WTC11 (cell line): ENCODE results near the gene ARTN. TPM values are rescaled to one million over a fixed set of nuclear protein-coding genes. Genes with fewer than 3 reads are reported as not detected.

Source experiments
- ATAC-seq: fragments of 200-7000 bp; cut with Tn5 transposase; 2 replicates; pipeline ENCODE4 v1.10.0; 2021; ENCODE audit warnings: mild to moderate bottlenecking, moderate library complexity
- CTCF ChIA-PET: fragments of 300-600 bp; sonication (Branson Sonifier 250); formaldehyde crosslinking; loops from one replicate; lab custom pipeline; 2021; ENCODE audit warnings: antibody characterized with exemption; lab: Charles Lee
- POLR2A ChIA-PET: fragments of 350-600 bp; sonication (Branson Sonifier 250); formaldehyde crosslinking; loops from one replicate; lab custom pipeline; 2021; ENCODE audit warnings: antibody characterized with exemption; lab: Charles Lee
- DNase-seq: peaks from one replicate; pipeline ENCODE4 v3.0.0; 2021; ENCODE audit warnings: low spot score
- H3K27ac Mint-ChIP-seq: 2 replicates; pipeline ENCODE4 v1.8.0; 2021; ENCODE audit warnings: mixed read lengths
- H3K27me3 Mint-ChIP-seq: 2 replicates; pipeline ENCODE4 v1.8.0; 2021; ENCODE audit warnings: low read depth, mild to moderate bottlenecking, moderate library complexity, mixed read lengths
- H3K36me3 Mint-ChIP-seq: 2 replicates; pipeline ENCODE4 v1.8.0; 2021; ENCODE audit warnings: mixed read lengths
- H3K4me1 Mint-ChIP-seq: 2 replicates; pipeline ENCODE4 v1.8.0; 2022; ENCODE audit warnings: mixed read lengths
- H3K4me3 Mint-ChIP-seq: 2 replicates; pipeline ENCODE4 v1.8.0; 2021; ENCODE audit warnings: mild to moderate bottlenecking, moderate library complexity, mixed read lengths
- H3K9me3 Mint-ChIP-seq: 2 replicates; pipeline ENCODE4 v1.8.0; 2021; ENCODE audit warnings: mixed read lengths
- CREM ChIP-seq: sonication (generic); formaldehyde crosslinking; IDR thresholded peaks from 2 replicates; pipeline ENCODE4 v1.8.1; 2022; ENCODE audit warnings: mild to moderate bottlenecking, missing genetic modification reagents, moderate library complexity
- ETV6 ChIP-seq: sonication (generic); formaldehyde crosslinking; IDR thresholded peaks from 2 replicates; pipeline ENCODE4 v1.8.1; 2022; ENCODE audit warnings: mild to moderate bottlenecking, missing genetic modification reagents
- GRHL2 ChIP-seq: fragments of 250-450 bp; sonication (Bioruptor Pico); IDR thresholded peaks from 2 replicates; pipeline ENCODE4 v1.8.0; 2022; ENCODE audit warnings: mild to moderate bottlenecking, moderate library complexity; ENCODE audit not compliant: insufficient replicate concordance, severe bottlenecking
- HMGA2 ChIP-seq: fragments of 250-450 bp; sonication (Bioruptor Pico); IDR thresholded peaks from 2 replicates; pipeline ENCODE4 v1.4.0; 2021; ENCODE audit warnings: mild to moderate bottlenecking, moderate library complexity
- IRF2 ChIP-seq: sonication (generic); formaldehyde crosslinking; IDR thresholded peaks from 2 replicates; pipeline ENCODE4 v1.8.0; 2022; ENCODE audit warnings: low read depth, missing genetic modification reagents, borderline replicate concordance
- MXD4 ChIP-seq: fragments of 250-450 bp; sonication (Bioruptor Pico); IDR thresholded peaks from 2 replicates; pipeline ENCODE4 v1.8.0; 2021; ENCODE audit warnings: mild to moderate bottlenecking, moderate library complexity, borderline replicate concordance
- NR1H2 ChIP-seq: sonication (generic); formaldehyde crosslinking; IDR thresholded peaks from 2 replicates; pipeline ENCODE4 v1.9.0; 2021; ENCODE audit warnings: mild to moderate bottlenecking, moderate library complexity, missing genetic modification reagents
- NR3C1 ChIP-seq: sonication (generic); formaldehyde crosslinking; conservative IDR thresholded peaks from 2 replicates; pipeline ENCODE4 v1.8.1; 2023; ENCODE audit warnings: low read depth, mild to moderate bottlenecking, missing genetic modification reagents
- RORB ChIP-seq: fragments of 250-450 bp; sonication (Bioruptor Pico); IDR thresholded peaks from 2 replicates; pipeline ENCODE4 v1.9.0; 2021; ENCODE audit warnings: mild to moderate bottlenecking
- STAT6 ChIP-seq: sonication (generic); formaldehyde crosslinking; conservative IDR thresholded peaks from 2 replicates; pipeline ENCODE4 v1.8.1; 2023; ENCODE audit warnings: mild to moderate bottlenecking, low read depth, missing genetic modification reagents, moderate library complexity
- TEAD1 ChIP-seq: sonication (generic); formaldehyde crosslinking; IDR thresholded peaks from 2 replicates; pipeline ENCODE4 v1.8.0; 2022; ENCODE audit warnings: mild to moderate bottlenecking, missing genetic modification reagents
- ZNF121 ChIP-seq: sonication (generic); formaldehyde crosslinking; IDR thresholded peaks from 2 replicates; pipeline ENCODE4 v1.8.0; 2023; ENCODE audit warnings: missing genetic modification reagents
- ZNF263 ChIP-seq: sonication (generic); formaldehyde crosslinking; IDR thresholded peaks from 2 replicates; pipeline ENCODE4 v1.8.1; 2022; ENCODE audit warnings: low read depth, mild to moderate bottlenecking, moderate library complexity, missing genetic modification reagents
- total RNA-seq: library from RNA; stranded (reverse); gene quantifications from 3 replicates; pipeline ENCODE4 v1.2.3, GENCODE V29; 2021
- TF ChIP-seq, protein P1 (sequence below): sonication (generic); formaldehyde crosslinking; IDR thresholded peaks from 2 replicates; pipeline ENCODE4 v1.8.0; 2023; ENCODE audit warnings: missing genetic modification reagents
- TF ChIP-seq, protein P2 (sequence below): sonication (generic); formaldehyde crosslinking; IDR thresholded peaks from 2 replicates; pipeline ENCODE4 v1.8.0; 2023; ENCODE audit warnings: mild to moderate bottlenecking, missing genetic modification reagents
- TF ChIP-seq, protein P3 (sequence below): sonication (generic); formaldehyde crosslinking; IDR thresholded peaks from 2 replicates; pipeline ENCODE4 v1.8.0; 2022; ENCODE audit warnings: missing genetic modification reagents
- TF ChIP-seq, protein P4 (sequence below): sonication (generic); formaldehyde crosslinking; IDR thresholded peaks from 2 replicates; pipeline ENCODE4 v1.8.1; 2022; ENCODE audit warnings: low read depth, mild to moderate bottlenecking, moderate library complexity, missing genetic modification reagents, borderline replicate concordance
- TF ChIP-seq, protein P5 (sequence below): sonication (generic); formaldehyde crosslinking; IDR thresholded peaks from 2 replicates; pipeline ENCODE4 v1.8.1; 2022; ENCODE audit warnings: mild to moderate bottlenecking, missing genetic modification reagents, moderate library complexity, borderline replicate concordance

ARTN gene
- total RNA-seq, 1 experiment from 2014 or later: 28.5 TPM

DNA sequence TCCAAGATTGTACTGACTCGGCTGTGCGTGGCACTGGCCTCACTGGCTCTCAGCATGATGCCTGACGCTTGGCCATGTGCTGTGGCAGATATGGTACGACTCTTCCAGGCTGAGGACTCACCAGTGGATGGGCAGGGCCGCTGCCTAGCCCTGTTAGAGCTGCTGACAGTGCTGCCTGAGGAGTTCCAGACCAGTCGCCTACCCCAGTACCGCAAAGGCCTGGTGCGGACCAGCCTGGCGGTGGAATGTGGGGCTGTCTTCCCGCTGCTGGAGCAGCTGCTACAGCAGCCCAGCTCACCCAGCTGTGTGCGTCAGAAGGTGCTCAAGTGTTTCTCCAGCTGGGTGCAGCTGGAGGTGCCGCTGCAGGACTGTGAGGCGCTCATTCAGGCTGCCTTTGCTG lies 16.1 kb downstream of the ARTN start:
- ChIA-PET POLR2A (no interaction called here), CTCF (interaction anchor here (0.9 to 9.9 kb wide), 5 partner anchors 10 to 185 kb away, joined by 3 to 172 read pairs (median 7); partner anchors contain the start of genes ARTN and DPH2)
- ATAC-seq: no peak
- Mint-ChIP-seq H3K27ac (no peak overlapping the region), H3K4me3 (no peak overlapping the region), H3K9me3 (no peaks in the 10 kb centered on the region), H3K27me3 (no peaks in the 10 kb centered on the region), H3K36me3 (peaks cover 5% of the 10 kb centered on the region; the same call in 1 of the 2 replicates), H3K4me1 (peaks cover 36% of the 10 kb centered on the region)
- TF ChIP-seq MXD4 (CRISPR knock-in tag): no peak
- no peak for TF ChIP-seq IRF2 (CRISPR knock-in tag)
- no peak for TF ChIP-seq RORB (CRISPR knock-in tag)
- DNase-seq: no peak

DNA sequence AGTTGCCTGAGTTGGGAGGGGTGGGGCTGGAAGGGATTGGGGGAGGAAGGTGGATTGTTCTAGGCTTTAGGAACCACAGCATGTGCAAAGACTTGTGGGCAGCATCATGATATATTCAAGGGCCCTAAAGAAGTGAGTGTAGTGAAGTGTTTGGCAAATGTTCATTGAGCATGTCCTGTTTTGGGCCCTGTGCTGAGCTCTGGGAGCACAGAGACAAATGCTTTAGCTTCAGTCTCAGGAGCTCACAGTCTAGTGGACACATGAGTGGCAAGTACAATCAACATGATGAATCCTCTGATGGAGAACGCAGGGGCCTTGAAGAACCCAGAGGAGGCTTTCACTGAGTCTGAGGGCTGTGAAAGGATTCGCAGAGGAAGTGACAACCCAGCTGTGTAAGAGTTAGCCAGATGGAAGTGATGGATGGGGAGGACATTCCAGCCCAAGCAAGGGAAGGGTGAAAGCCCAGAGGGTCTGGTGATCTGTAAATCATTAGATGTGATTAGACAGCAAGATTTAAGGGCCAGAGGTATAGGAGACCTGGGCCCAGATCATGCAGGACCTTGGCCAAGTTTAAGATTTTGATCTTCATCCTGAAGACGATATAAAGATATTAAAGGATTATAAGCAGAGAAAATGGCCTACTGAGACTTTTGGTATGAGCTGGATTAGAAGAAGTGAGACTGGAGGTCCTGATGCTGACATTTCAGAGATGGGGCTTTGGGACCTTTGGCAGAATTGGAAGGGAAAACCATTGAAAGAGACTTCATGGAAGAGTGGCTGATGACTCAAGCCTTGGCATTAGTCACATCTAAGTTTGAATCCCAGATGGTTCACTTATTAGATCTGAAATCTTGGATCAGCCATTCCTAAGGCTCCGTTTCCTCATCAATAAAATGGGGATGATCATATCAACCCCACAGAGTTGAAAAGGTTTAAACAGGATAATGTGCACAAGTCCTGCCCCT lies 17.7 kb downstream of the ARTN start:
- no peak for ATAC-seq
- Mint-ChIP-seq H3K27me3 (no peaks in the 10 kb centered on the region), H3K4me3 (no peak overlapping the region), H3K9me3 (no peaks in the 10 kb centered on the region), H3K36me3 (peaks cover 5% of the 10 kb centered on the region; the same call in 1 of the 2 replicates), H3K4me1 (peaks cover 23% of the 10 kb centered on the region), H3K27ac (0 out of 2 replicates have a peak overlapping the region, but pooled peaks have one; percentile 18)
- DNase-seq: no peak
- POLR2A ChIA-PET: interaction anchor here (1.0 kb wide), 1 partner anchor 17 kb away, joined by 3 read pairs; no protein-coding TSS in a partner anchor
- CTCF ChIA-PET: interaction anchor here (1.5 to 9.9 kb wide), 3 partner anchors 17 to 96 kb away, joined by 4 to 172 read pairs (median 7); partner anchors contain the start of gene ARTN
- no peak for TF ChIP-seq HMGA2 (CRISPR knock-in tag)
- no peak for TF ChIP-seq ZNF121 (CRISPR knock-in tag)
- TF ChIP-seq MXD4 (CRISPR knock-in tag): no peak
- TF ChIP-seq NR1H2: no peak
- TF ChIP-seq, protein P1, sequence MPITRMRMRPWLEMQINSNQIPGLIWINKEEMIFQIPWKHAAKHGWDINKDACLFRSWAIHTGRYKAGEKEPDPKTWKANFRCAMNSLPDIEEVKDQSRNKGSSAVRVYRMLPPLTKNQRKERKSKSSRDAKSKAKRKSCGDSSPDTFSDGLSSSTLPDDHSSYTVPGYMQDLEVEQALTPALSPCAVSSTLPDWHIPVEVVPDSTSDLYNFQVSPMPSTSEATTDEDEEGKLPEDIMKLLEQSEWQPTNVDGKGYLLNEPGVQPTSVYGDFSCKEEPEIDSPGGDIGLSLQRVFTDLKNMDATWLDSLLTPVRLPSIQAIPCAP: no peak
- TF ChIP-seq, protein P2, sequence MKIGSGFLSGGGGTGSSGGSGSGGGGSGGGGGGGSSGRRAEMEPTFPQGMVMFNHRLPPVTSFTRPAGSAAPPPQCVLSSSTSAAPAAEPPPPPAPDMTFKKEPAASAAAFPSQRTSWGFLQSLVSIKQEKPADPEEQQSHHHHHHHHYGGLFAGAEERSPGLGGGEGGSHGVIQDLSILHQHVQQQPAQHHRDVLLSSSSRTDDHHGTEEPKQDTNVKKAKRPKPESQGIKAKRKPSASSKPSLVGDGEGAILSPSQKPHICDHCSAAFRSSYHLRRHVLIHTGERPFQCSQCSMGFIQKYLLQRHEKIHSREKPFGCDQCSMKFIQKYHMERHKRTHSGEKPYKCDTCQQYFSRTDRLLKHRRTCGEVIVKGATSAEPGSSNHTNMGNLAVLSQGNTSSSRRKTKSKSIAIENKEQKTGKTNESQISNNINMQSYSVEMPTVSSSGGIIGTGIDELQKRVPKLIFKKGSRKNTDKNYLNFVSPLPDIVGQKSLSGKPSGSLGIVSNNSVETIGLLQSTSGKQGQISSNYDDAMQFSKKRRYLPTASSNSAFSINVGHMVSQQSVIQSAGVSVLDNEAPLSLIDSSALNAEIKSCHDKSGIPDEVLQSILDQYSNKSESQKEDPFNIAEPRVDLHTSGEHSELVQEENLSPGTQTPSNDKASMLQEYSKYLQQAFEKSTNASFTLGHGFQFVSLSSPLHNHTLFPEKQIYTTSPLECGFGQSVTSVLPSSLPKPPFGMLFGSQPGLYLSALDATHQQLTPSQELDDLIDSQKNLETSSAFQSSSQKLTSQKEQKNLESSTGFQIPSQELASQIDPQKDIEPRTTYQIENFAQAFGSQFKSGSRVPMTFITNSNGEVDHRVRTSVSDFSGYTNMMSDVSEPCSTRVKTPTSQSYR (CRISPR knock-in tag): no peak
- TF ChIP-seq, protein P3, sequence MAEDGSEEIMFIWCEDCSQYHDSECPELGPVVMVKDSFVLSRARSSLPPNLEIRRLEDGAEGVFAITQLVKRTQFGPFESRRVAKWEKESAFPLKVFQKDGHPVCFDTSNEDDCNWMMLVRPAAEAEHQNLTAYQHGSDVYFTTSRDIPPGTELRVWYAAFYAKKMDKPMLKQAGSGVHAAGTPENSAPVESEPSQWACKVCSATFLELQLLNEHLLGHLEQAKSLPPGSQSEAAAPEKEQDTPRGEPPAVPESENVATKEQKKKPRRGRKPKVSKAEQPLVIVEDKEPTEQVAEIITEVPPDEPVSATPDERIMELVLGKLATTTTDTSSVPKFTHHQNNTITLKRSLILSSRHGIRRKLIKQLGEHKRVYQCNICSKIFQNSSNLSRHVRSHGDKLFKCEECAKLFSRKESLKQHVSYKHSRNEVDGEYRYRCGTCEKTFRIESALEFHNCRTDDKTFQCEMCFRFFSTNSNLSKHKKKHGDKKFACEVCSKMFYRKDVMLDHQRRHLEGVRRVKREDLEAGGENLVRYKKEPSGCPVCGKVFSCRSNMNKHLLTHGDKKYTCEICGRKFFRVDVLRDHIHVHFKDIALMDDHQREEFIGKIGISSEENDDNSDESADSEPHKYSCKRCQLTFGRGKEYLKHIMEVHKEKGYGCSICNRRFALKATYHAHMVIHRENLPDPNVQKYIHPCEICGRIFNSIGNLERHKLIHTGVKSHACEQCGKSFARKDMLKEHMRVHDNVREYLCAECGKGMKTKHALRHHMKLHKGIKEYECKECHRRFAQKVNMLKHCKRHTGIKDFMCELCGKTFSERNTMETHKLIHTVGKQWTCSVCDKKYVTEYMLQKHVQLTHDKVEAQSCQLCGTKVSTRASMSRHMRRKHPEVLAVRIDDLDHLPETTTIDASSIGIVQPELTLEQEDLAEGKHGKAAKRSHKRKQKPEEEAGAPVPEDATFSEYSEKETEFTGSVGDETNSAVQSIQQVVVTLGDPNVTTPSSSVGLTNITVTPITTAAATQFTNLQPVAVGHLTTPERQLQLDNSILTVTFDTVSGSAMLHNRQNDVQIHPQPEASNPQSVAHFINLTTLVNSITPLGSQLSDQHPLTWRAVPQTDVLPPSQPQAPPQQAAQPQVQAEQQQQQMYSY: no peak
- no peak for TF ChIP-seq CREM (CRISPR knock-in tag)
- no peak for TF ChIP-seq ZNF263 (CRISPR knock-in tag)
- no peak for TF ChIP-seq GRHL2
- no peak for TF ChIP-seq TEAD1 (CRISPR knock-in tag)
- TF ChIP-seq, protein P4, sequence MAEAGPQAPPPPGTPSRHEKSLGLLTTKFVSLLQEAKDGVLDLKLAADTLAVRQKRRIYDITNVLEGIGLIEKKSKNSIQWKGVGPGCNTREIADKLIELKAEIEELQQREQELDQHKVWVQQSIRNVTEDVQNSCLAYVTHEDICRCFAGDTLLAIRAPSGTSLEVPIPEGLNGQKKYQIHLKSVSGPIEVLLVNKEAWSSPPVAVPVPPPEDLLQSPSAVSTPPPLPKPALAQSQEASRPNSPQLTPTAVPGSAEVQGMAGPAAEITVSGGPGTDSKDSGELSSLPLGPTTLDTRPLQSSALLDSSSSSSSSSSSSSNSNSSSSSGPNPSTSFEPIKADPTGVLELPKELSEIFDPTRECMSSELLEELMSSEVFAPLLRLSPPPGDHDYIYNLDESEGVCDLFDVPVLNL (CRISPR knock-in tag): no peak
- no peak for TF ChIP-seq IRF2 (CRISPR knock-in tag)
- no peak for TF ChIP-seq STAT6 (CRISPR knock-in tag)
- TF ChIP-seq, protein P5, sequence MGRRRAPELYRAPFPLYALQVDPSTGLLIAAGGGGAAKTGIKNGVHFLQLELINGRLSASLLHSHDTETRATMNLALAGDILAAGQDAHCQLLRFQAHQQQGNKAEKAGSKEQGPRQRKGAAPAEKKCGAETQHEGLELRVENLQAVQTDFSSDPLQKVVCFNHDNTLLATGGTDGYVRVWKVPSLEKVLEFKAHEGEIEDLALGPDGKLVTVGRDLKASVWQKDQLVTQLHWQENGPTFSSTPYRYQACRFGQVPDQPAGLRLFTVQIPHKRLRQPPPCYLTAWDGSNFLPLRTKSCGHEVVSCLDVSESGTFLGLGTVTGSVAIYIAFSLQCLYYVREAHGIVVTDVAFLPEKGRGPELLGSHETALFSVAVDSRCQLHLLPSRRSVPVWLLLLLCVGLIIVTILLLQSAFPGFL (CRISPR knock-in tag): no peak
- TF ChIP-seq ETV6 (CRISPR knock-in tag): no peak
- TF ChIP-seq NR3C1 (CRISPR knock-in tag): no peak
